Dermis blood vessel endothelial cell (primary cell): ENCODE measurements around the gene XYLT2. TPM values are rescaled to one million over a fixed set of nuclear protein-coding genes. Genes with fewer than 3 reads are reported as not detected.
A peak's percentile ranks its signal among the peaks of the same experiment; 100 is the strongest.

ENCODE experiments used
- DNase-seq: peaks from one replicate; pipeline ENCODE4 v3.0.0; 2010
- total RNA-seq: library from RNA; depleted of rRNA; stranded (reverse); fragments of >200 nt; gene quantifications from 2 replicates; pipeline ENCODE4 v1.2.3, GENCODE V29; 2014

The XYLT2 gene
- total RNA-seq, 1 donor from 2014 or later: 26.5 TPM

- DNase-seq: no peak
Observed at GRCh38 chr17:50365649-50366393, 19.9 kb downstream of the XYLT2 start.

GRCh38 chr17:50367401-50367800, 21.5 kb downstream of the XYLT2 start:
- no peak for DNase-seq

GRCh38 chr17:50370052-50370451, 24.1 kb downstream of the XYLT2 start:
- DNase-seq: no peak

- DNase-seq: no peak
Observed at GRCh38 chr17:50371526-50371925, 25.6 kb downstream of the XYLT2 start.

DNA sequence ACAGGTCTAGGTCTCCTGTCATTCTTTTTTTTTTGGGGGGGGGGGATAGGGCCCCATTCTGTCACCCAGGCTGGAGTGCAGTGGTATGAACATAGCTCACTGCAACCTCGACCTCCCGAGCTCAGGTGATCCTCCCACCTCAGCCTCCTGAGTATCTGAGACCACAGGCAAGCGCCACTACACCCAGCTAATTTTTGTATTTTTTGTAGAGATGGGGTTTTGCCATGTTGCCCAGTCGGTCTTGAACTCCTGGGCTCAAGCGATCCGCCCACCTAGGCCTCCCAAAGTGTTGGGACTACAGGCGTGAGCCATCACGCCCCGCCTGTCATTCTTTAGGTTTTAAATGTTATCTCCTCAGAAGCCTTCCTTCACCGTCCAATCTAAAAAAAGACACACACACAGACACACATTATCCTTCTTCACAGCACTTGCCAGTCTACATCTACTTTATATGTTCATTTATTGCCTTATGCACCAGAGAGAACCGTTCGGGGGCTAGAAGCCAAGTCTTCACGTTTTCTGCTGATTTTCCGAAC, 26.4 kb downstream of the XYLT2 start:
- DNase-seq: no peak

DNA sequence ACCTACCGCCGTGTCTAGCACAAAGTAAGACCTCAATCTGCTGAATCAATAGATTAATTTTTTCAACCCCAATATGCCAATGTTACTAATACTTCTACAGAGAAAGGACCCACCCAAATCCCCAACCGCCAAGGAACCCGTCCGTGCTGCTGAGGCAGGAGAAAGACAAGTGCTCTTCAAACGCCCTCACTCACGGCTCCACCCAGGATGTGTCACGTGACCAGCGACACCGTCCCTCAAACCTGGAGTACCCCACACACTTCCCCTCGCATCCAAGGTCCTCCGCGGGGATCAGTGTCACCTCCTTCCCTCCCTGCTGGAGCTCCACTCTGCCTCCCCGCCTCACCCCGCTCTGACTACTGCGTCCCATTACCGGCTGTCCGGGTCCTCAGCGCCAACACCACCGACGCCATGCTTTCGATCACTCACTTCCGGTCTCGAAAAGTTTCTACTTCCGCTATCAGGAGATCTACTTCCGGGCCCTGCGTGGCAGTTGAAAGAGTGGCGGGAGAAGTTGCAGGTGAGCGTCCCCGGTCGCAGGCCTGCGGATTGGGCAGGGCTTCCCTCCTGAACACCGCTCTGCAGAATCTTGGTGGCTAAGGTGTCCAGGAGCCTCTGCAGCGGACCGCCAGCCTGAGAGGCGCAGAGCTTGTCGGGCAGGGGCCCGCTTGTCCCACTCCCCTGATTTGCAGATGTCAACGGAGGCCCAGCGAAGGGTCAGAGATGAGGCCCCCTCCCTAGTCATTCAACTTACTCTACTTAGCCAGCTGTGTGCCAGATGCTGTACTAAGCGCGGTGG, 27.0 kb downstream of the XYLT2 start, which contains the start of the genes EME1 and MRPL27:
TSS of gene EME1 (plus strand) at position 472 of the 799 bp plus-strand sequence. CDS start 1,980 bp downstream, outside the sequence.
TSS of gene MRPL27 (minus strand) at position 427 of the 799 bp plus-strand sequence. CDS start at position 413, 14 bp downstream.
- DNase-seq: peak; percentile 89

DNA sequence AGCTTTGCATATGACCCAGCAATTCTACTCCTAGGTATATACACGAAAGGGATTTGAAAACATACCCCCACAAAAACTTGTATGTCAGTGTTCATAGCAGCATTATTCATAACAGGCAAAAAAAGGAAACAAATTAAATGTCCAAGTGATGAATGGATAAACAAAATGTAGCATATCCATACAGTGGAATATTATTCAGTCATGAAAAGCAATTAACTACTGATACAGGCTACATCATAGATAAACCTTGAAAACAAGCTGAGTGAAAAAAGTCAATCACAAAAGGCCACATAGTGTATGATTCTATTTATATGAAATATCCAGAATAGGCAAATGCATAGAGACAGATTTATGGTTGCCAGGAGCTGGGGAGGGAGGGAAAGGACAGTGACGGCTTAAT, 27.8 kb downstream of the XYLT2 start:
- DNase-seq: no peak

DNA sequence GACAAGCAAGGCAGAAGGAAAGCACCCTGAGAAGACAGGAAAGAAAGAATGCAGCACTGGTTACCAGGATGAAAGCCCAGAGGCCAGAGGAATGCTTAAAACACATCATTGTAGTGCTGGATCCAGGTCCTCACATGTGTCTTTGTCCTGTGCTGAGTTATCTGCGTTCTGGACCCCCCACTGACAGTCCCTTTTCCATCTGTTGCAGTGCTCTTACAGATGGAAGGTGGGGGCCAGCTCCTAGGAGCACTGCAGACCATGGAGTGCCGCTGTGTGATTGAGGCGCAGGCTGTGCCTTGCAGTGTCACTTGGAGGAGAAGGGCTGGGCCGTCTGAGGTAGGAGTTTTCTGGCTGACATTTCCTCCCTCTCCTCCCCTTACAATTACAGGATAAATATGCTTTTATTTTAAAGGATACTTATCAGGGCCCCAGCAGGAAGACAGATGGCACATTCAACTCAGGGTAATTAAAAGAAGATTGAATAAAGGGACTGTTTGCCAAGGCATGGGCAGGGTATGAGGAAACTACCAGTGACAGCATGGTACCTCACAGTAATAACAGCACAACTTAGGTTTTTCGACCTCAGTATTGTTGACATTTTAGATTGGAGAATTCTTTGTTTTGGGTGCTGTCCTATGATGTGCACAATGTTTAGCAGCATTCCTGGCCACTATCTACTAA, 30.1 kb downstream of the XYLT2 start:
- no peak for DNase-seq

- no peak for DNase-seq
Observed at GRCh38 chr17:50379351-50380132, 33.6 kb downstream of the XYLT2 start.

GRCh38 chr17:50380369-50381259, 34.7 kb downstream of the XYLT2 start:
- no peak for DNase-seq

DNA sequence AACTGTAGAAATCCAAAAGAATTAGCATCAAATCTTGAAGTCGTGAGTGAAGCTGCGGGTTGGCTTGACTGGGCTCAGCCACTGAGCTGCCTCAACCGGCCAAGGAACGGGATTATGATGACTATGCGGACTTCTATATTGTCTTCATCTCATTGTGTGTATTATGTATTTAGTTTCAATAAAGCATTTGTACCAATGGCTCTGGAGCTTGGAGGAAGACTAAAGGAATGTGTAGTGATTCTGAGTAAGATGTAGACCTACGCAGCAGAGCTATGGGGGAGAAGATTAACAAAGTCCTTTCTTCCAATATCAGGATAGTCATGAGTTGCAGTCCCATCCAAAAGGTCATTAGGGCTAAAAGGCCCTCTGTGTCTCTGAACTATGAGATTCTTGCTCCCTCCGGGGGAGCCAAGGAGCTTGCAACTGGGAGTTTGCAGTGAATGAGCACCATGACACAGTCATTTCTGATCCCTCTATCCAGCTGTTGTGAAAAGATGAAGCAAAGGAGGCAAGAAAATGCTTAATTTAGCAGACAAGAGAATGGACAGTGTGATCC, 35.4 kb downstream of the XYLT2 start:
- DNase-seq: no peak

DNA sequence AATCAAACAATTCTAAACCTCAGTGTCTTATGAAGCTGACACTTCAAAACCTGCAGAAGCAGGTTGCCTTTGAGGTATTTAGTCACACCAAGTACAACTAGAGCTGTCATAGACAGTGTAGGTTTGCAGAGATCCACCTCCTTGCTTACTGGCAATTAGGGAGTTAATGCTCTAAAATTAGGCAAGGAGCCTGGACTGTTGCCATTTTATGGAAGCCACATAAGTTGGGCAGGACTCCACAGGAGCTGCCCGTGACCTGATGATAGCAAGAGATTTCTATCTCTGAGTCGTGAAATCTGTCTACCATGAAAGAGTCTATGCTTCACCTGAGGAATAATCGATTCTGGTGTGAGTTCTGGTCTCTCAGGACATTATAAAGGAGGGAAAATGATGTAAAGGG, 36.0 kb downstream of the XYLT2 start:
- DNase-seq: no peak

GRCh38 chr17:50382931-50383330, 37.0 kb downstream of the XYLT2 start:
- no peak for DNase-seq

GRCh38 chr17:50386510-50386909, 40.6 kb downstream of the XYLT2 start:
- no peak for DNase-seq

- DNase-seq: no peak
Observed at GRCh38 chr17:50388728-50389127, 42.8 kb downstream of the XYLT2 start.

GRCh38 chr17:50389534-50389933, 43.6 kb downstream of the XYLT2 start:
- DNase-seq: no peak

- no peak for DNase-seq
Observed at GRCh38 chr17:50392621-50393020, 46.7 kb downstream of the XYLT2 start.

- no peak for DNase-seq
Observed at GRCh38 chr17:50393700-50394099, 47.8 kb downstream of the XYLT2 start.

DNA sequence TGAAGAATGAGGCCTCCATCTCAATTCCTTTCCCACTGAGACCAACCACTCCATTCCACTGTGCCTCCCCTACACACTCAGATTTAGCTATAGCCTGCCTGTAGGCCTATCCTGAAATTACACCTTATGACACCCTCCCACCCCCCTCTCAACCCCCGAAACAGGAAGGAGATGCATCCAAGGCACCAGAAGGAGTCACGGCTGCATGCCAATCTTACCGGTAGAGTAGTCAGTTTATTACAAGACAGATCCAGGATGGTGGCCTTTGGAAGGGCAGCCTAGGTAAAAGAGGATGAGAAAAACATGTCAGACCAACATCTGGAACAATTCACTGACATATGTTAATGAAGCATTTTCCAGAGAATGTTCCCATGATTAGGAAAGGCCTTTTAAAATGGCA, 48.8 kb downstream of the XYLT2 start:
- DNase-seq: peak; percentile 37

GRCh38 chr17:50396261-50397110, 50.6 kb downstream of the XYLT2 start:
- peak; percentile 65 for DNase-seq
